K562 (cell line): ENCODE data around the gene NAGPA. TPM values are rescaled to one million over a fixed set of nuclear protein-coding genes. Genes with fewer than 3 reads are reported as not detected.
A peak's percentile ranks its signal among the peaks of the same experiment; 100 is the strongest.

Experiments
- ATAC-seq: fragments of 200-7000 bp; cut with Tn5 transposase; 3 replicates; pipeline ENCODE4 v1.9.1; 2020; ENCODE audit warnings: moderate library complexity
- BruUV-seq: library from RNA; stranded (reverse); fragments of 400-500 nt; replicated peaks from 2 replicates; lab custom pipeline; 2021; lab: Mats Ljungman, UMichigan
- CTCF ChIA-PET: fragments of 300-600 bp; formaldehyde crosslinking; extraction: SDS; loops from one replicate; lab custom pipeline; 2021; ENCODE audit warnings: low intra/inter-chr PET ratio; lab: Yijun Ruan, JAX
- POLR2A ChIA-PET: fragments of 300-600, 350-650 bp; sonication (Branson Sonifier 250); formaldehyde crosslinking; extraction: SDS; loops from one replicate; lab custom pipeline; 2021; ENCODE audit warnings: antibody characterized with exemption, inconsistent platforms; lab: Yijun Ruan, JAX
- DNase-seq, 4 experiments: peaks; one replicate each; pipeline versions ENCODE4 v3.0.0 to v3.0.0-alpha.2; 2011 to 2018; ENCODE audit warnings: low spot score in 3 of 4, mixed read lengths in 3 of 4; ENCODE audit errors: extremely low read depth in 1 of 4
- FAIRE-seq: peaks from 2 replicates; lab custom pipeline; 2011; peaks lifted over from hg19 to GRCh38; lab: Jason Lieb, UNC
- H2AFZ ChIP-seq: 2 replicates; pipeline ENCODE4 v1.6.0; 2011; ENCODE audit warnings: low read depth, low read length, control low read depth, inconsistent platforms
- H3K27ac ChIP-seq: fragments of 200-600 bp; 3 replicates; pipeline ENCODE4 v1.8.0; 2011; ENCODE audit warnings: low read depth, mild to moderate bottlenecking, control low read depth, inconsistent platforms, low read length, moderate library complexity, mixed read lengths; ENCODE audit errors: extremely low read depth
- H3K27me3 ChIP-seq, 2 experiments: fragments of 300-600 bp in 1 of 2; 2 replicates in 1 of 2; 3 replicates in 1 of 2; pipeline versions ENCODE4 v1.6.0 to v1.8.0; 2011; ENCODE audit warnings: inconsistent platforms in 2 of 2, low read length in 2 of 2, mild to moderate bottlenecking in 1 of 2, mixed read lengths in 1 of 2, moderate library complexity in 1 of 2; ENCODE audit not compliant: control insufficient read depth in 2 of 2, insufficient read depth in 2 of 2
- H3K36me3 ChIP-seq: fragments of 300-600 bp; 3 replicates; pipeline ENCODE4 v1.8.0; 2011; ENCODE audit warnings: mild to moderate bottlenecking, low read length, inconsistent platforms; ENCODE audit not compliant: control insufficient read depth, insufficient read depth
- H3K4me1 ChIP-seq, 2 experiments: fragments of 200-600 bp in 1 of 2; replicated peaks in 1 of 2; 2 replicates in 1 of 2; 3 replicates in 1 of 2; pipeline versions ENCODE4 v1.5.1 to v1.8.0; 2011; ENCODE audit warnings: inconsistent platforms in 2 of 2, low read length in 2 of 2, mild to moderate bottlenecking in 1 of 2, mixed read lengths in 1 of 2, moderate library complexity in 1 of 2; ENCODE audit not compliant: control insufficient read depth in 2 of 2, insufficient read depth in 2 of 2
- H3K4me2 ChIP-seq: 2 replicates; pipeline ENCODE4 v1.6.1; 2011; ENCODE audit warnings: low read length, control low read depth, inconsistent platforms, mixed read lengths; ENCODE audit not compliant: insufficient read depth
- H3K4me3 ChIP-seq: fragments of 200-600 bp; sonication (generic), shearing (Covaris generic); 2 replicates; pipeline ENCODE4 v1.5.1; 2016; ENCODE audit warnings: control low read depth, inconsistent platforms
- H3K79me2 ChIP-seq: fragments of 200-600 bp; 3 replicates; pipeline ENCODE4 v1.8.0; 2011; ENCODE audit warnings: low read length, inconsistent platforms; ENCODE audit not compliant: control insufficient read depth, insufficient read depth
- H3K9ac ChIP-seq, 2 experiments: 2 replicates each; pipeline versions ENCODE4 v1.6.0 to v1.6.1; 2011; ENCODE audit warnings: low read depth in 2 of 2, low read length in 2 of 2, control low read depth in 1 of 2, inconsistent platforms in 1 of 2, mild to moderate bottlenecking in 1 of 2, mixed read lengths in 1 of 2; ENCODE audit not compliant: insufficient read depth in 1 of 2
- H3K9me1 ChIP-seq: one replicate; pipeline ENCODE4 v1.6.0; 2011; ENCODE audit warnings: inconsistent platforms, mild to moderate bottlenecking, low read length, moderate library complexity; ENCODE audit not compliant: control insufficient read depth, insufficient read depth
- H3K9me3 ChIP-seq: replicated peaks from 2 replicates; pipeline ENCODE4 v1.5.1; 2011; ENCODE audit warnings: low read depth, low read length, inconsistent platforms; ENCODE audit not compliant: control insufficient read depth, insufficient read depth
- H4K20me1 ChIP-seq: replicated peaks from 2 replicates; pipeline ENCODE4 v1.6.1; 2011; ENCODE audit warnings: low read length, inconsistent platforms, mixed read lengths; ENCODE audit not compliant: control insufficient read depth, insufficient read depth
- CREB3L1 ChIP-seq: fragments of 450-650 bp; IDR thresholded peaks from 2 replicates; pipeline ENCODE4 v1.6.1; 2014; ENCODE audit warnings: low read depth, mild to moderate bottlenecking, moderate library complexity, borderline replicate concordance
- MAX ChIP-seq: sonication (generic); formaldehyde crosslinking; IDR thresholded peaks from 2 replicates; pipeline ENCODE4 v1.9.0; 2022; ENCODE audit warnings: mild to moderate bottlenecking, missing genetic modification reagents
- NCOR1 ChIP-seq: fragments of 450-650 bp; IDR thresholded peaks from 2 replicates; pipeline ENCODE4 v1.6.1; 2016; ENCODE audit warnings: mild to moderate bottlenecking, moderate library complexity
- WGBS: fragments of 100-300 bp; shearing (Covaris generic); methylation state at CpG from one replicate; pipeline ENCODE4 v1.1.6; 2016; ENCODE audit warnings: low coverage, mixed read lengths; ENCODE audit not compliant: insufficient coverage; ENCODE audit errors: missing lambda C conversion rate; 5-methylcytosine and 5-hydroxymethylcytosine counted together
- in situ Hi-C: fragments of 300-500 bp; cut with MboI; formaldehyde crosslinking; loops from 4 replicates; pipeline ENCODE4 v1.15.0; 2018; ENCODE audit warnings: inconsistent platforms, mixed read lengths
- intact Hi-C: fragments of 100-400 bp; cut with micrococcal nuclease; formaldehyde crosslinking; loops from 2 replicates; pipeline ENCODE4 v1.14.2; 2022
- polyA plus RNA-seq, 8 experiments: library from polyadenylated mRNA; depleted of rRNA in 4 of 8; stranded (reverse) in 5 of 8; unstranded in 3 of 8; fragments of >200 nt; fragmentation: Nextera tagmentation in 2 of 8; fragmentation: Illumina TruSeq in 1 of 8; extraction: Ambion mirVana in 2 of 8; extraction: Trizol in 1 of 8; gene quantifications; 2 replicates each; pipeline versions ENCODE4 v1.2.1 to v1.2.3, GENCODE V29; 2011 to 2014; ENCODE audit warnings: inconsistent platforms in 1 of 8, missing spikeins in 1 of 8
- total RNA-seq, 7 experiments: library from RNA; depleted of rRNA in 6 of 7; stranded (reverse); fragments of >200 nt in 6 of 7; fragmentation: Illumina TruSeq in 2 of 7; extraction: Trizol in 2 of 7; gene quantifications; 2 replicates each; pipeline versions ENCODE4 v1.2.1 to v1.2.3, GENCODE V29; 2011 to 2021; ENCODE audit warnings: low replicate concordance in 1 of 7

NAGPA gene
- total and polyA plus RNA-seq, 9 of the 15 experiments (the other 6 are each of a cell fraction or from before 2014, with no cell fraction given): 0.15 to 12.7 (median 4.6) TPM

GRCh38 chr16:5072334-5073278, 38.9 kb upstream of the NAGPA start:
- no peak for FAIRE-seq
- Histone ChIP-seq H2AFZ (peak overlapping the region; percentile 96), H3K9ac (peak overlapping the region; percentile 83 to 93; a peak in 3 of 4 replicates), H3K4me3 (peak overlapping the region; percentile 94), H3K27ac (peak overlapping the region; percentile 74), H3K27me3 (peaks cover 0 to 5% of the 10 kb centered on the region in 2 experiments; a peak in 1 of 5 replicates), H3K9me3 (peaks cover 5% of the 10 kb centered on the region; the same call in 1 of the 2 replicates), H3K36me3 (peaks cover 31% of the 10 kb centered on the region), H3K79me2 (peaks cover 16% of the 10 kb centered on the region), H3K9me1 (no peaks in the 10 kb centered on the region), H3K4me1 (peaks cover 5 to 6% of the 10 kb centered on the region in 2 experiments; a peak in 3 of 5 replicates), H3K4me2 (peak overlapping the region; percentile 99), H4K20me1 (no peaks in the 10 kb centered on the region)
- in situ Hi-C loops (no loop called here), intact Hi-C loops (no loop called here)
- peak; percentile 13; the same call in 2 of the 3 replicates for ATAC-seq
- ChIA-PET POLR2A (interaction anchor here (0.5 to 1.5 kb wide), 6 partner anchors 9 to 665 kb away, joined by 3 to 6 read pairs (median 4); no protein-coding TSS in a partner anchor), CTCF (no interaction called here)
- no TSS peak for BruUV-seq
- TF ChIP-seq MAX (CRISPR knock-in tag) (0 out of 2 replicates have a peak, but pooled peaks have one; percentile 3), NCOR1 (no peak), CREB3L1 (peak; percentile 7; the same call in 1 of the 2 replicates)
- 45% methylated on average over 12 of the region's 12 CpGs for WGBS
- no peak for DNase-seq
